Progenitor cell of endocrine pancreas (in vitro differentiated cells): ENCODE results near the gene MPRIP. TPM values are rescaled to one million over a fixed set of nuclear protein-coding genes. Genes with fewer than 3 reads are reported as not detected.

Experiments used
- DNase-seq: peaks from one replicate; pipeline ENCODE4 v3.0.0; 2021; ENCODE audit warnings: low spot score; ENCODE audit not compliant: unreplicated experiment
- H3K27ac Mint-ChIP-seq: 2 replicates; pipeline ENCODE4 v1.8.0; 2021; ENCODE audit warnings: mild to moderate bottlenecking, moderate library complexity, mixed read lengths
- H3K27me3 Mint-ChIP-seq: 2 replicates; pipeline ENCODE4 v1.8.0; 2021; ENCODE audit warnings: mixed read lengths
- H3K36me3 Mint-ChIP-seq: 2 replicates; pipeline ENCODE4 v1.8.0; 2022; ENCODE audit warnings: mixed read lengths; ENCODE audit not compliant: insufficient read depth
- H3K4me1 Mint-ChIP-seq: 2 replicates; pipeline ENCODE4 v1.8.0; 2021; ENCODE audit warnings: low read depth, mixed read lengths
- H3K4me3 Mint-ChIP-seq: 2 replicates; pipeline ENCODE4 v1.8.0; 2021; ENCODE audit warnings: low read depth, mild to moderate bottlenecking, moderate library complexity, mixed read lengths
- H3K9me3 Mint-ChIP-seq: 2 replicates; pipeline ENCODE4 v1.8.0; 2021; ENCODE audit warnings: low read depth, mixed read lengths
- total RNA-seq: library from RNA; stranded (reverse); gene quantifications from 2 replicates; pipeline ENCODE4 v1.2.1, GENCODE V29; 2021
- TF ChIP-seq, protein P1 (sequence below): fragments of 200-600 bp; sonication (generic); IDR thresholded peaks from one replicate; pipeline ENCODE4 v1.5.0; 2021; ENCODE audit warnings: antibody characterized with exemption, mild to moderate bottlenecking; ENCODE audit not compliant: unreplicated experiment

MPRIP gene
- total RNA-seq, 1 donor from 2014 or later = 195 TPM

DNA sequence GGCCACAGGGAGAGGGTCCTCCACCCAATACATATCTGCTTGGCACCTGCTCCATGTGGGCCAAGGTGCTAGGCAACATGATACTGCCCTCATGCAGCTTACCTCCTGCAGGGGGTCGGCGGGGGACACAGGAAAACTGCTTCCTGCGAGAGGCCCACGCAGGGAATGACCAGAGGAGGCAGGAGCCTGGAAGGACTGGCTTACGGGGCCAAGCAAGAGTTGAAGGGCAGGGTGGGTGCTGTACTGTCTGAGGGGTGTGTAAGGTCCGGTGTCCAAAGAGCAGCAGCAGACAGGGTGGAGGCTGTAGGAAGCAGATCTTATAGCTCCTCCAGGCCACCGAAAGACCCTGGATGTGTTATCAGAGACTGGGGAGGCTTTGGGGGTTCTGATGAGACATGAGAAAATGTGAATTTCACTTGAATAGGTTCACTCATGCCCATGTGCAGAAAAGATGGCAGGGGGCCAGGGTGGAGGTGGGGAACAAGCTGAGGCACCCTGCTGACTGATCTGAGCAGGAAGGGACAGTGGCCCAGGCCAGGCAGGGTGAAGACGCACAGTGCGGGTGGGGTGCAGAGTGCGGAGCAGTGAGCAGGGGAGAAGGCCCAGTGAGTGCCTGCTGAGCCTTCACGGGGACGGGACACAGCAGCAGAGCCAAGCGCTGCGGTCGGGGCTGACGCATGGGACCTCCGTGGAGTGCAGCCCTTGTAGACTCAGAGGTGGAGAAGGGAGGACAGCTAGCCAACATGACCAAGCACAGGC, 186.4 kb downstream of the MPRIP start:
- H3K4me1 Mint-ChIP-seq = no peaks in the 10 kb centered on the region
- no peaks in the 10 kb centered on the region for H3K27me3 Mint-ChIP-seq
- H3K27ac Mint-ChIP-seq = no peak overlapping the region
- TF ChIP-seq, protein P1, sequence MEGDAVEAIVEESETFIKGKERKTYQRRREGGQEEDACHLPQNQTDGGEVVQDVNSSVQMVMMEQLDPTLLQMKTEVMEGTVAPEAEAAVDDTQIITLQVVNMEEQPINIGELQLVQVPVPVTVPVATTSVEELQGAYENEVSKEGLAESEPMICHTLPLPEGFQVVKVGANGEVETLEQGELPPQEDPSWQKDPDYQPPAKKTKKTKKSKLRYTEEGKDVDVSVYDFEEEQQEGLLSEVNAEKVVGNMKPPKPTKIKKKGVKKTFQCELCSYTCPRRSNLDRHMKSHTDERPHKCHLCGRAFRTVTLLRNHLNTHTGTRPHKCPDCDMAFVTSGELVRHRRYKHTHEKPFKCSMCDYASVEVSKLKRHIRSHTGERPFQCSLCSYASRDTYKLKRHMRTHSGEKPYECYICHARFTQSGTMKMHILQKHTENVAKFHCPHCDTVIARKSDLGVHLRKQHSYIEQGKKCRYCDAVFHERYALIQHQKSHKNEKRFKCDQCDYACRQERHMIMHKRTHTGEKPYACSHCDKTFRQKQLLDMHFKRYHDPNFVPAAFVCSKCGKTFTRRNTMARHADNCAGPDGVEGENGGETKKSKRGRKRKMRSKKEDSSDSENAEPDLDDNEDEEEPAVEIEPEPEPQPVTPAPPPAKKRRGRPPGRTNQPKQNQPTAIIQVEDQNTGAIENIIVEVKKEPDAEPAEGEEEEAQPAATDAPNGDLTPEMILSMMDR = no peak
- no peaks in the 10 kb centered on the region for H3K9me3 Mint-ChIP-seq
- DNase-seq = no peak
- no peak overlapping the region for H3K4me3 Mint-ChIP-seq
- H3K36me3 Mint-ChIP-seq = peaks cover 25% of the 10 kb centered on the region

DNA sequence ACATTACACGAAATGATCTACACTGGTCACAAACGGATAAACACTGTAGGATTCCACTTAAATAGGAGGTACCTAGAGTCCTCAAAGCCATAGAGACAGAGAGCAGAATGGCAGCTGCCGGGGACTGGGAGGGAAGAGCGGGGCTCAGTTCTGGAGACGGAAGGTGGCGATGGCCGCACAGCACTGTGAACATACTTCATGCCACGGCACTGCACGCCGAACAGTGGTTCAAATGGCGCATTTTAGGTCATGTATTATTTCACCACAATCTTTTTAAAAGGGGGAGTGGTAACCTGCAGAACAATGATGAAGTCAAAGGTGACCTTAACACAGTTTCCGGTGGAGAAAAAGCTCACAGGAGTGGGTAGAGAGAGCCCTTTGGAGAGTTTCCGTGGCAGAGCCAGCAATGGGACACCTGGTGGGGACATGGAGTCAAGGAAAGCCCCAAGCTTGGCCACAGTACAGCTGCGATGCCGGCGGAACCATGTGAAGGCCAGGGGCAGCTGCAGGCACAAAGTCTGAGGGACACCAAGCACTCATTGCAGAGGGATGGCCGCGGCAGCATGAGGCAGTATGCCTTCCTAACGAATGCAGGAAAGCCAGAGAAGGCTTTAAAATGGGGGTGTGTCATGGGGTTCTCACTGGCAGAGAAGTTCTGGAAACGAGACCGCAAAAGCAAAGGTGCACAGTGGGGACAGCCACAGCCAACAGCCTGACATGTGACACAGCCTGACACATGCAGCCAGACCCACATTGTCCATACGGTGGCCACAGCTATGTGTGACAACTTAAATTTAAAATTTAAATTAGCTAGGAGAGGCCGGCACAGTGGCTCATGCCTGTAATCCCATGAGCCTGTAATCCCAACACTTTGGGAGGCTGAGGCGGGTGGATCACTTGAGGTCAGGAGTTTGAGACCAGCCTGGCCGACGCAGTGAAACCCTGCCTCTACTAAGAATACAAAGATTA, 187.4 kb downstream of the MPRIP start:
- Mint-ChIP-seq H3K4me1 (no peaks in the 10 kb centered on the region), H3K4me3 (no peak overlapping the region), H3K27ac (no peak overlapping the region), H3K36me3 (peaks cover 23% of the 10 kb centered on the region), H3K9me3 (no peaks in the 10 kb centered on the region), H3K27me3 (no peaks in the 10 kb centered on the region)
- DNase-seq = no peak
- TF ChIP-seq, protein P1 = no peak

DNA sequence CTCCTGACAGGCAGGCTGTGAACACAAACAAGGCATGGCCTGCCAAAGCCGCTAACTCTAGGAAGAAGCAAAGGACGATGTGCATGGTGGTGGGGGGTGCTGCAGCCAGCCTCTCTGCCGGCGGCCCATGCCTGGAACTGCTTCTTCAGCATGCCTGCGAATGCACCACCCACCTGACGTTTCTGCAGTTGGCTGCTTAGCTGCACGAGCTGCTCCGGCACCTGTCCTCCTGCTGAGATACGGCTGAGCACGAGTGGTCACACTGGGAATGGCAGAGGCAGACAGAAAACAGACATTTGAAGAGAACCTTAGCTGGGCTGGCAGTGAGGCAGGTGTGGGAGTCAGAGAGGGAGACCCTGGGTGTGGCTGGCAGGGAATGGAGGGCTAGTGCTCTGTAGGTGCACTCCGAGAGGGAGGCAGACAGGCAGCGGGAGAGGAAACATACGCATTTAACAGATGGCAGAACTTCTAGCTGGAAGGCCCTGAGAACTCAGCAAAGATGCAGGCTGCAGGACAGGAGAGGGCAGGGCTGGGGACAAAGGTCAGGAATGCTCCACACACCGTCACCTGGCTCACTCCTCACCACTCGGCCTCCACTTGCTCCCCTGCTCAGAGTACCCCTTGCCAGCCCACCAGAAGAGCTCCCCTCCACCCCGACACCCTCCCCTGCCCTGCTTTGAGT, 189.5 kb downstream of the MPRIP start:
- H3K4me3 Mint-ChIP-seq = no peak overlapping the region
- DNase-seq = no peak
- peaks cover 13% of the 10 kb centered on the region for H3K36me3 Mint-ChIP-seq

DNA sequence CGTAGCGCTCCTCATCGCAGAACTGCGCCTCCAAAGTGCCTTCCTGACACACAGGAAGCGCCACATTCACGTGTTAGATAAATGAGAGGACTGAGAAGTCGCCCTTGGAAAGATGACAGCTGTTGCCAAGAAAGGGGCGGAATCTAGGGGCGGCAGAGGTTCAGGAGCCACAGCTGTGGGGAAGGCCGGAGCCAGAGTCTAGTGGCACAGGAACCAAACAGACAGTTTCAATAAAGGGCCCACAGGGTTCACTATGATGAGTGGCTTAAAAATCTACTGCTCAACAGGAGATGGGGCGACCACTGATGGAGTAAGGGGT, 190.0 kb downstream of the MPRIP start:
- TF ChIP-seq, protein P1 = no peak
- Mint-ChIP-seq H3K36me3 (peaks cover 11% of the 10 kb centered on the region), H3K4me1 (peaks cover 15% of the 10 kb centered on the region), H3K27ac (peak overlapping the region; percentile 77), H3K4me3 (no peak overlapping the region), H3K9me3 (no peaks in the 10 kb centered on the region), H3K27me3 (no peaks in the 10 kb centered on the region)
- no peak for DNase-seq

More for the DNA sequence above, 189.5 kb downstream of the MPRIP start:
- peaks cover 15% of the 10 kb centered on the region for H3K4me1 Mint-ChIP-seq
- no peaks in the 10 kb centered on the region for H3K9me3 Mint-ChIP-seq
- no peaks in the 10 kb centered on the region for H3K27me3 Mint-ChIP-seq
- TF ChIP-seq, protein P1 = no peak
- H3K27ac Mint-ChIP-seq = peak overlapping the region; percentile 77
